GM13976 (cell line): ENCODE measurements around the gene UGDH.

Experiments
- DNase-seq: peaks from one replicate; pipeline ENCODE4 v3.0.0; 2012; ENCODE audit warnings: low spot score
- CTCF ChIP-seq: IDR thresholded peaks from 2 replicates; pipeline ENCODE4 v1.5.1; 2012; ENCODE audit warnings: borderline replicate concordance, mild to moderate bottlenecking; ENCODE audit not compliant: insufficient read depth; ENCODE audit errors: extremely low read depth, missing control alignments, control extremely low read depth
- in situ Hi-C: fragments of 300-500 bp; cut with MboI; formaldehyde crosslinking; loops from one replicate; pipeline ENCODE4 v1.12.0; 2022; ENCODE audit warnings: low sequenced_read_pairs, mixed read lengths, inconsistent platforms; ENCODE audit not compliant: unreplicated experiment

Gene UGDH

GRCh38 chr4:39480251-39480650, 47.0 kb downstream of the UGDH start:
- TF ChIP-seq CTCF: no peak
- DNase-seq: no peak
- in situ Hi-C loops: no loop called here

DNA sequence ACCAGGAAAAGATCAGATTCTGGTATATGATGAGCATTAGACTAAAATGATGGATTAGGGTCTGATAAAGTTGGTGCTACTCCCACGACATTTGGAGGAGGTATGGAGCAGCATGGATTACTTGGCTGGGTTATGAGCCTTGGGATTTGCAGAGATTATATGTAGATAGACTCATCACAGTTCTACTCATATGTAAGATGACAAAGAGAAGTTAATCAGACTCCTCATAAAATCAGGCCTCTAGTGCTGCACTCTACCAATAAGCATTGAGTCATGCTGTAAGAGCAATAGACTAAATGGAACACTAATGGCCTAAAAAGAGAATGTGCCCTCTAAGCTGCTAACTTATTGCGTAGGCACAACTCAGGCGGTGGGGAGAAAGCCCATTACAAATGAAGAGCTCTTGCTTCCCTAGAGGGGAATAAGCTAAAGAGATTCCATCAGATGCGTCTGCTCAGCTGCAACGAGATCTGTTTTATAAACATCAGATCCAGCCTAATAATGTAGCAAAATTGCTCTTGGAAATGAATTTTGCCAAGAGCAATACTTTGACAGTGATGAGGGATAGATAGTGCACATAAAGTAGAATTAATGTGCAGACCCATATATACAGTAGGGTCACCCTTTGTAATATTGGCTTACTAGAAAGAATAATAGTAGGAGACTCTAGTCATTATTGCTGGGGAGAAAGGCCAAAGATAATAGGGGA, 50.9 kb downstream of the UGDH start:
- TF ChIP-seq CTCF: no peak
- no peak for DNase-seq
- in situ Hi-C loops: loop anchor here (10.0 kb wide), 1 partner anchor 498 kb away; the partner anchor contains the start of gene PDS5A

DNA sequence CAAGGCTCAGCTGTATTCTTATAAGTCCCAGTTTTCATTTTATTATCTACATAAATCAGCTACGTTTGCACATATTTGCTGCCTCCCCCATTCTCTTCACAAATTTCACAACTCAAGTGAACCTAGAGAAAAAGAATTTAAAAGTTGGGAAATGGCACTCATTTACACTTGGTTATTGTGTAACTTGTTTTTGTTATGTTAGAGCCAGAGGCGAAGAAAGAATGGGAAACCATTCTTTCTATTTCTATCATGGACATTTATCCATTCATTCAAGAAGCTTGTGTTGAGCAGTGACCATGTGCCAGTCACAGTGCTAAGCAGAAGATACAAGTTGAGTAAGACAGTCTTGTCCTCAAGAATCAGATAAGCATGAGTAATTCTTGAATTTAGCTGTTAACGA, 54.8 kb downstream of the UGDH start:
- DNase-seq: no peak
- in situ Hi-C loops: loop anchor here (10.0 kb wide), 1 partner anchor 502 kb away; the partner anchor contains the start of gene PDS5A
- no peak for TF ChIP-seq CTCF

GRCh38 chr4:39470402-39470801, 56.8 kb downstream of the UGDH start:
- DNase-seq: no peak
- in situ Hi-C loops: loop anchor here (10.0 kb wide), 1 partner anchor 504 kb away; the partner anchor contains the start of gene PDS5A
- TF ChIP-seq CTCF: no peak

DNA sequence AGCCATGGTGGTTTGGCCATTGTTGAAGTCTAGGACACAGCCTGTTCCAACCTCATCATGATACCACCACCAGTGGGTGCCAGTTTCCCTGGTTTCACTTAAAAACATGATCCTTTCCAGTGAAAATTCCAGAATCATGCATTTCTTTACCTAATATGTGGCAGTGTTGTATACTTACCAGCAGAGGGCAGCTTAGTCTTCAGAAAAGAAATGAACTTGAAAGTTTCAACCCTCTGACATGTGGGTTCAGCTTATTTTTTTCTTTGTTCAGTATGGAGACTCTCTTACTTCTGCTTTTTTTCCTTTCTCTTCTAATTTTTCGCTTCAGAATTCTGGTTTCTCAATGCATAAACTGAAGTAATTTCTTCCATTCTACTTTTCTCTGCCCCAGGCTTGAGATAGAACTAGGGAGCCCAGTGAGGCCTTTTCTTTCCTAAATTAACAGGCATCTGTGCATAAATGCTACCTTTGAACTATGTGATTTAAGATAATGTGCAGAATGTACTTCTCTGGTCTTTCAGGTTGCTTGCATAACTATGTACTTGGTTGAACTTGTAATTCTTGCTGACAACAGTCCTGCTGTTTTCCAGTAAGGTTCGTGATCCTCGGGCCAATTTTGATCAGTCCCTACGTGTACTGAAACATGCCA, 57.7 kb downstream of the UGDH start:
- in situ Hi-C loops: loop anchor here (10.0 kb wide), 1 partner anchor 505 kb away; the partner anchor contains the start of gene PDS5A
- peak; percentile 62 for DNase-seq
- TF ChIP-seq CTCF: peak; percentile 44

- no peak for TF ChIP-seq CTCF
- no peak for DNase-seq
- in situ Hi-C loops: no loop called here
Measured at GRCh38 chr4:39467464-39467863, 59.8 kb downstream of the UGDH start.
